ENCODE measurements around the gene UBR2. TPM values are rescaled to one million over a fixed set of nuclear protein-coding genes. Genes with fewer than 3 reads are reported as not detected.

The UBR2 gene
- 32.3 TPM for total RNA-seq (ENCODE audit: unreplicated experiment)
- long read RNA-seq, partial matches to known transcripts = 2 of 3 reads
- long read RNA-seq, other reads (novel, unspliced or antisense) = 1 of 3 reads

GRCh38 chr6:42563697-42564505 is at the start of gene UBR2:
TSS of gene UBR2 (plus strand) at chr6:42564029. CDS start at chr6:42564320, 291 bp downstream.
- H3K27me3 Mint-ChIP-seq (ENCODE audit: unreplicated experiment) = peaks cover 3% of the 10 kb centered on the region
- peaks cover 4% of the 10 kb centered on the region for H3K9me3 Mint-ChIP-seq (ENCODE audit: unreplicated experiment)
- no peak for TF ChIP-seq CTCF (IDR thresholded peaks at IDR 0.05; ENCODE audit: partially characterized antibody, unreplicated experiment)
- peaks cover 5% of the 10 kb centered on the region for H3K4me1 Mint-ChIP-seq (ENCODE audit: low read depth, unreplicated experiment)
- peak within 1 kb of the TSS; percentile 97 for H3K27ac Mint-ChIP-seq (ENCODE audit: unreplicated experiment)
- H3K4me3 Mint-ChIP-seq (ENCODE audit: unreplicated experiment) = peak within 1 kb of the TSS; percentile 85
- H3K36me3 Mint-ChIP-seq (ENCODE audit: unreplicated experiment) = no peaks in the 10 kb centered on the region
- peak; percentile 94 for DNase-seq

GRCh38 chr6:42514745-42515144 is 49.1 kb upstream of the UBR2 start:
- Mint-ChIP-seq H3K27me3 (ENCODE audit: unreplicated experiment) (peaks cover 2% of the 10 kb centered on the region), H3K4me1 (ENCODE audit: low read depth, unreplicated experiment) (no peaks in the 10 kb centered on the region), H3K36me3 (ENCODE audit: unreplicated experiment) (no peaks in the 10 kb centered on the region), H3K27ac (ENCODE audit: unreplicated experiment) (no peak overlapping the region), H3K4me3 (ENCODE audit: unreplicated experiment) (no peak overlapping the region), H3K9me3 (ENCODE audit: unreplicated experiment) (no peaks in the 10 kb centered on the region)
- TF ChIP-seq CTCF (IDR thresholded peaks at IDR 0.05; ENCODE audit: partially characterized antibody, unreplicated experiment) = no peak
- no peak for DNase-seq

- Mint-ChIP-seq H3K4me3 (ENCODE audit: unreplicated experiment) (no peak overlapping the region), H3K36me3 (ENCODE audit: unreplicated experiment) (no peaks in the 10 kb centered on the region), H3K27me3 (ENCODE audit: unreplicated experiment) (peaks cover 2% of the 10 kb centered on the region), H3K9me3 (ENCODE audit: unreplicated experiment) (no peaks in the 10 kb centered on the region), H3K27ac (ENCODE audit: unreplicated experiment) (no peak overlapping the region), H3K4me1 (ENCODE audit: low read depth, unreplicated experiment) (no peaks in the 10 kb centered on the region)
- no peak for DNase-seq
- no peak for TF ChIP-seq CTCF (IDR thresholded peaks at IDR 0.05; ENCODE audit: partially characterized antibody, unreplicated experiment)
Measured at GRCh38 chr6:42519779-42520178, 44.0 kb upstream of the UBR2 start.

- Mint-ChIP-seq H3K27me3 (ENCODE audit: unreplicated experiment) (peaks cover 2% of the 10 kb centered on the region), H3K36me3 (ENCODE audit: unreplicated experiment) (no peaks in the 10 kb centered on the region), H3K4me1 (ENCODE audit: low read depth, unreplicated experiment) (no peaks in the 10 kb centered on the region), H3K4me3 (ENCODE audit: unreplicated experiment) (no peak overlapping the region), H3K27ac (ENCODE audit: unreplicated experiment) (no peak overlapping the region), H3K9me3 (ENCODE audit: unreplicated experiment) (no peaks in the 10 kb centered on the region)
- DNase-seq = no peak
- TF ChIP-seq CTCF (IDR thresholded peaks at IDR 0.05; ENCODE audit: partially characterized antibody, unreplicated experiment) = no peak
Measured at GRCh38 chr6:42520786-42521607, 42.8 kb upstream of the UBR2 start.

Data from glutamatergic neuron (in vitro differentiated cells).